ENCODE results near the gene SCN1A. TPM values are rescaled to one million over a fixed set of nuclear protein-coding genes. Genes with fewer than 3 reads are reported as not detected.

The SCN1A gene
- total and polyA plus RNA-seq, 2 of the 13 experiments (the other 11 are each of a cell fraction or from before 2014, with no cell fraction given) = 19.9 to 39.4 TPM

GRCh38 chr2:166163775-166164174, 36.0 kb upstream of the SCN1A start (continued):
- TF ChIP-seq ZNF580 (CRISPR knock-in tag; IDR thresholded peaks at IDR 0.05; ENCODE audit: borderline replicate concordance, low read depth) = no peak
- TF ChIP-seq ZNF484 (CRISPR knock-in tag; IDR thresholded peaks at IDR 0.05; ENCODE audit: borderline replicate concordance, low read depth) = no peak
- TF ChIP-seq ZNF678 (CRISPR knock-in tag; IDR thresholded peaks at IDR 0.05) = no peak
- TF ChIP-seq SOX13 (IDR thresholded peaks at IDR 0.05) = no peak
- TF ChIP-seq SOX13 (CRISPR knock-in tag; conservative IDR thresholded peaks at IDR 0.05 in 1 of 2, IDR thresholded peaks at IDR 0.05 in 1 of 2) = peak in 1 of 2 experiments; percentile 31; a peak in 1 of 4 replicates
- TF ChIP-seq ONECUT2 (CRISPR knock-in tag; IDR thresholded peaks at IDR 0.05) = peak; percentile 62; the same call in 1 of the 2 replicates
- no peak for TF ChIP-seq ZNF512 (CRISPR knock-in tag; IDR thresholded peaks at IDR 0.05)
- TF ChIP-seq AHDC1 (CRISPR knock-in tag; IDR thresholded peaks at IDR 0.05; ENCODE audit: borderline replicate concordance) = no peak
- TF ChIP-seq ZNF138 (CRISPR knock-in tag; IDR thresholded peaks at IDR 0.05; ENCODE audit: low read depth) = no peak
- TF ChIP-seq KLF15 (CRISPR knock-in tag; IDR thresholded peaks at IDR 0.05; ENCODE audit: borderline replicate concordance) = no peak
- peak; percentile 79; the same call in 1 of the 2 replicates for TF ChIP-seq CEBPB (IDR thresholded peaks at IDR 0.05; ENCODE audit: borderline replicate concordance, low read depth, low read length)
- TF ChIP-seq AFF4 (CRISPR knock-in tag; IDR thresholded peaks at IDR 0.05) = no peak
- no peak for TF ChIP-seq KDM4B (CRISPR knock-in tag; IDR thresholded peaks at IDR 0.05)
- 0 out of 2 replicates have a peak, but pooled peaks have one; percentile 26 for TF ChIP-seq STAT6 (CRISPR knock-in tag; IDR thresholded peaks at IDR 0.05; ENCODE audit: borderline replicate concordance)
- TF ChIP-seq WIZ (CRISPR knock-in tag; IDR thresholded peaks at IDR 0.05) = no peak
